NCI-H2107 treated with DMSO at 0.1 percent for 48 hours (cell line): ENCODE results near the gene MCM5.
A peak's percentile ranks its signal among the peaks of the same experiment; 100 is the strongest.
"Not testable (repeated sequence)": the region's sequence is repeated elsewhere in the genome, so short reads cannot be mapped to it uniquely, and the experiment has no call there.

Experiments
- DNase-seq: peaks from one replicate; lab custom pipeline; 2025; ENCODE audit not compliant: unreplicated experiment; lab: John Stamatoyannopoulos, UW

The MCM5 gene

GRCh38 chr22:35399678-35400500 is at the start of gene MCM5:
Gene MCM5 (plus strand): TSS chr22:35400140. CDS start chr22:35400439, 299 bp downstream.
- peak; percentile 84 for DNase-seq

DNA sequence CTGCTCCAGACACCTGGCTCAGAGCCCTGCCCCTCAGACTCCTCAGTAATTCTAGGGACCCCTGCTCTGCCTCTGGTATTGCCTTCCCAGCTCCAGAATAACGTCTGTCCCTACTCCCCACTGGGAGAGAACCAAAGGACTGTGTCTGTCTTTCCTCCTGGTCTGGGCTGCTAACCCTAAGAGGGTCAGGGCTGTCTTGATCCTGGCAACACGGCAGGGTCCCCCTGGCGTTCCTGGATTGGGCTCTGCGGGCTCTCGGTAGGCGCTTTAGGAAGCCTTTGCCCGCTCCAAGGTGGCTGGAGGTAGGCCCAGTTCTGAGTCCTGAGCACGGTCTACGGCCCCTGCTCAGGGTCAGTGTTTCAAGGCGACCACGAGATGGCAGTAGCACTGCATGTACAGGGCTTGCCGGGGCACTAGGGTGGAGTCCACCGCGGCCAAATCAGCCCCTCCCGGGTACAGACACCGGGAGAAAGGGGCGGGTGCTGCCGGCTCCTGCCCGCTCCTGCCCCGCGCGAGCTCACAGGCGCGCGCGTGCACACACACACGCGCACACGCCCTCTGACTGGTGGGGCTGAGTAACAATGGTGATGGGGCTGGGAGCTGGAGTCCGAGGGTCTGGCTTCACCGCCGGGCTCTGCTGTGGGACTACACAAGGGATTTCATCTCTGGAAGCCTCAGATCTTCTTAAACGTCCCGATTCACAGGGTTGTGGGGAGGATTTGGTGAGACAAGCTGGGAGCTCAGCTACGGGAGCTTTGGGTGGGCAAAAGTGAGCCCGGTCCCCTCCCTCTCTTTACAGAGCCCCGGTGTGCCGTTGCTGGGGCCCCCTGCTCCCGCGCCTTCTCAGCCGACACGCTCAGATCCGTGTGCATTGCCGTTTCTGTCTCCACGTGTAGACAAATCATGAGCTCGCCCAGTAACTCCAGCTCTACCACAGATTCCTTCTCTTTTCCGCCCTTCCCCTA is 49.1 kb upstream of the MCM5 start:
- peak; percentile 43 for DNase-seq

DNA sequence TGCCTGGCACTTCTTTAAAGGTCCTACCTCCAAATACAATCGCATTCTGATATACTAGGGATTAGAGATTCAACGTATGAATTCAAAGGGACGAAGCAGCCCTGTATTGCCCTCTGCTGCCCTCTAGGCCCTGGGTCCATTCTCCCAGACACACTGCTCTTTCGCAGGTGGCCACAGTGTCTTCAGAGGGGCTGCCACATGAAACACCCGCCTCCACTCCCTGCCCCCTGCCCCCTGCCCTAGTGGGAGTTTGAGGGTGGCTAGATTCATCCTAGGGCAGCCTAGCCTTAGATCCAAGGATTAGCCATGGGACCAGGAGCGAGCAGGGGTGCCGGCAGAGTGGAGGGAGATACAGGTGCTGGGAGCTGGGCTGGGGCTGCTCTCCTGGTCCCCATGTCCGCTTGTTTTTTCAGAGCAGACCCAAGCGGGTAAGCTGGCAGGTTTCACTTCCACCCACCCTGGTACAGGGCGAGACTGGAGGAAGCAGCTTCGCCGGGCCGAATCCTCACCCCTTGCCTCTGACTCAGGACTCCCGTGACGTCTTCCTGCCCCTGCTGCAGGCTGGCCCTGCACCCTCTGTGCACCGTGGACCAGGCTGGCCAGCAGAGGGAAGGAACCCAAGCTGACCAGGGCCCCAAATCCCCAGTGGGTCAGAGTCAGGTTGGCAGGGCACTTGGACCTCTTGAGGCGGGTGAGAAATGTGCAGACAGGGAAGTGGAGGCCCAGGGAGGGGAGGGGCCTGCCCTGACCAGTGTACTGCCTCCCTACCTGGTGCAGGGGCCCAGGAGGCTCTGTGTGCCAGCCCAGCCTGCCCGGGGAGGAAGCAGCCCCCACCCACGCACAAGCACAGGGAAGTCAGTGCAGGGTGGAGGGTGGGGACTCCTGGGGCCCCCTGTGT is 47.5 kb upstream of the MCM5 start:
- DNase-seq: no peak

DNA sequence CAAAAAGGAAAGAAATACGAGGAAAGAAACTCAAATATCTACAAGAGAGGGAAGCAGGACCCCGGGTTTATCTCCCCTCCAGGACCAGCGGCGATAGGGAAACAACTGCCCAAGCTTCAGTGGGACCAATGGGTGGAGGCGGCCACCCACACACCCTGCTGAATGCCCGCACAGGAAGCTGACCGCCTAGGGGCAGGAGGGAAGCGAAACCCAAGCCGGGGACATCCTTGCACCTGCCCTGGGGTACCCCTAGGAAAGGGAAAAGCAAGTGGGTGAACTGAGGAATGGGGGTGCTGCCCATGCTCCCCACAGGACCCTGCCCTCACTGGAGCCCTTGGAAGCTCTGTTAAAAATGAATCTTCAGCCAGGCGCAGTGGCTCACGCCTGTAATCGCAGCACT is 46.6 kb upstream of the MCM5 start:
- no peak for DNase-seq

DNA sequence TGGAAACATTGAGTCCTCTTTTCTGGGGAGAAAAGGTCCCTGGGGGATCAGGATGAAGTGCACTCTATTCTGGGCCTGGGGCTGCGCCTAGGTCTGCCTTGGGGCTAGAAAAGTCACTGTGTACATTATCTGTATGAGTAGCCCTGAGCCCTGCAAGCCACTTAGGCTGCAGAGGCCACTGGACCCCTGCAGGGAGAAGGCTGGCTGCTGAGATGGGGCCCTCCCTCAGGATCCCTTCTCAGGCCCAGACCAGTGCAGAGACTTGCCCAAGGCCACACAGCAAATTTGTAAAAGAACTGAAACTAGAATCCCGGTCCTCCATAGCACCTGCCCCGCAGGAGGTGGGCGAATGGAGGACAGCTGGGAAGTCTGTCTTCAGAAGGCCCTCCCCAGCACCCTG is 45.9 kb upstream of the MCM5 start:
- DNase-seq: no peak

GRCh38 chr22:35357883-35358621 is 41.9 kb upstream of the MCM5 start:
- DNase-seq: no peak

GRCh38 chr22:35359380-35360065 is 40.4 kb upstream of the MCM5 start:
- DNase-seq: no peak

DNA sequence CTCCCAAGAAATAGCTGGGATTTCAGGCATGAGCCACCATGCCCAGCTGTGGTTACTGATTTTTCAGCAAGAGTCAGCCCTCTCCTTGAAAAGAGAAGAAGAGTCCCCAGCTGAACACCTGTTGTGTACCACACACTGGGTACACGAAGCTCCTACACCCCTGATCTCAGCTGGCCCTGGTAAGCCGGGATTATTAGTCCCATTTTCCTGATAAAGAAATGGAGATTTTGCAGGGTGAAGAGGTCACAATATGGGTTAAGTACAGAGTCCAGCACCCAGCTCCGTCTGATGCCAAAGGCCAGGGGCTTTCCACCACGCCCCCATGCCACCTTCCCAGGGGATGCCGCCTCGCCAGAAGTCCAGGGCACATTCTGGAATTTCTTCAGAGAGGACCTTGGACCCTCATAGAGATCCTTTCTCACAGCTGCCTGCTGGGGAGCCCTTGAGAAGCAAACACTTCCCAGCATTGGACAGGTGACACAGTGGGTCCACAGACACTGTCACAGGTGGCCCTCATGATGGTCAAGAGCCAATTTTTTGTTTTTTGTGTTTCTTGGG is 38.9 kb upstream of the MCM5 start:
- DNase-seq: no peak

DNA sequence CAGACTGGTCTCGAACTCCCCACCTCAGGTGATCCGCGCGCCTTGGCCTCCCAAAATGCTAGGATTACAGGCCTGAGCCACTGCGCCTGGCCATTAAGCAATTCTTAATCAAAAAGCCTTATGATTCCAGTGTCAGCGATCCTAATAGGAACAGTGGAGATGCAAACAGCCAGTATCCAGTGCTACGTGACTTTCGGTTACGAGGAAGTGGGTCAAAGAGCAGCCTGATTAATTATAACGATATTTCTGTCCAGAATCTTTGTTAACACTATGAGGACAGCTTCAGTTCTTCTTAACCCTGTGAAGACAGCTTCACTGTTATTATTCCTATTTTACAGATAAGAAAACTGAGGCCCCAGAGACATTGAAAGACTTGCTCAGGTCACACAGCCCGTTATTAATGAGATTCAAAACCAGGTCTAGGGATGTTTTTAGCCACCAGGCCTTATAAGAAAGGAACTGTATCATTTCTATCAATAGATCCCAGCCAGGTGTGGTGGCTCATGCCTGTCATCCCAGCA is 36.3 kb upstream of the MCM5 start:
- no peak for DNase-seq

DNA sequence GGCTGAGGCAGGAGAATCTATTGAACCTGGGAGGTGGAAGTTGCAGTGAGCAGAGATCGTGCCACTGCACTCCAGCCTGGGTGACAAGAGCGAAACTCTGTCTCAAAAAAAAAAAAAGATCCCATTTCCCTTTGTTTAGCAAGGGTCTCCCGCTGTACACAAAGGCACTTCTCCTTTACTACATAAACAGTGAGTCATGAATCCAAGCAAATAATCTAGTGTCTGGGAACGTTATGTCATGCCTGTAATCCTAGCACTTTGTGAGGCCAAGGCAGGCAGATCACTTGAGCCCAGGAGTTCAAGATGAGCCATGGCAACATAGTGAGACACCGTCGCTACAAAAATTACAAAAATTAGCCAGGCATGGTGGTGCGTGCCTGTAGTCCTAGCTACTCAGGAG is 35.7 kb upstream of the MCM5 start:
- DNase-seq: not testable (repeated sequence)

DNA sequence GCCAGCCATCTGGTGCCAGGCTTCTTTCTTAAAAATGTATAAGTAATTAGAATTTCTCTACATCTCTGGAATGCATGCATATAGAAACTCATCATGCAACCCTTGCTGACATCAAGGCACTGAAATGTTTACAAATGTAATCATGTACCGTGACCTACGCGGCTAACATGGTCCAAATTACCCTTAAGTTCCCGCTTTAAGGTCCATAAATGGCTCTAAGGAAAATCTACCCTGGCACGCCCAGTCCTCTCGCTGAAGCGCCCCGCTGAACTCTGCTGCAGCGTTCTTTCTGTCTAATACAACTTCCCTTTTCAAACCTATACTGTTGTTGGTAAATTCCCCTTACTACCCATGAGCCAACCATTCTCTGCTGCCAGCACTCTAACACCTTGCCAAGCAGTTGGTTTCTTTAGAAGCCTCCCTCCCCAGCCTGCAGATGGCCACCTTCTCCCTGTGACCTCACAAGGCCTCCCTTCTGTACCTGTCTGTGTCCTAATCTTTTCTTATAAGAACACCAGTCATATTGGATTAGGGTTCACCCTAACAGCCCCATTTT is 32.5 kb upstream of the MCM5 start:
- no peak for DNase-seq

GRCh38 chr22:35368386-35368785 is 31.6 kb upstream of the MCM5 start:
- no peak for DNase-seq

DNA sequence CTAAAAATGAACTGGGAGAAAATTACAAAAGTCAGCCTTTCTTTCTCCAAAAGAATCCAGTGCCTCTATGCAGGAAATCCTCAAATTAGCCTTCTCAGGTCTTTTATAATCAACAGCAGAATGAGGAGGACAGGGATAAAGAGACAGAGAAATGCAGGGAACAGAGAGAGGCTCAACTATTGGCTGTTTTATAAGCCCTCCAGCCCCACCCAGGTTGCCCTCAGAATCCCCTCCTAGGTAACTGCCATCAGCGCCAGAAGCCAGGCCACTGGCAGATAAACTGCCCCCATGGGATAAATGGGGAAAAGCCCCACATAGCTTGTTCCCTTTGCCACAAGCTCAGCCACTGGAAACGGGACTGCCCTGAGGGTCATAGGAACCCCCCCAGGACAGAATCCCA is 29.9 kb upstream of the MCM5 start:
- DNase-seq: no peak

DNA sequence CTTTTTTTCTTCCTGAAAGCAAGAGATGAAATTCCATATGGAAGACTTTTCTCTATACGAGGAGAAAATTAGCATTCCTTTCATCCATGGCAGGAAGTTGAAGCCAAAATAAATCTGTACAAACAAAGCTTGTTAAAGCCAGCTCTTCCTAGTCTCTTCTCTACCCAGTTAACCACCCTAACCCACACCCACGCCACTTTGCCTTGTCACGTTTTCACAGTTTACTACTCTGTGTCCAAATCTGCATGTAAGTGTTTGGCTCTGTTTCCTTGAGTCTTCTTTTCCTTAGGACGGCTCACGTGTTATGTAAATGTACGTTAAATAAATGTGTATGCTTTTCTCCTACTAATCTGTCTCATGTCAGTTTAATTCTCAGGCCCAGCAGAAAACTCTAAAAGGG is 26.2 kb upstream of the MCM5 start:
- no peak for DNase-seq

GRCh38 chr22:35375031-35375430 is 24.9 kb upstream of the MCM5 start:
- DNase-seq: no peak

- DNase-seq: no peak
Measured at GRCh38 chr22:35375526-35375925, 24.4 kb upstream of the MCM5 start.

GRCh38 chr22:35376728-35377472 is 23.0 kb upstream of the MCM5 start:
- DNase-seq: peak; percentile 21

- no peak for DNase-seq
Measured at GRCh38 chr22:35377735-35378134, 22.2 kb upstream of the MCM5 start.
